Mesothelial cell of epicardium (in vitro differentiated cells): ENCODE measurements around the gene CLSTN2. TPM values are rescaled to one million over a fixed set of nuclear protein-coding genes. Genes with fewer than 3 reads are reported as not detected.

ENCODE experiments used
- DNase-seq, 2 experiments: peaks; one replicate each; pipeline ENCODE4 v3.0.0; 2021; ENCODE audit warnings: low spot score in 2 of 2; ENCODE audit not compliant: unreplicated experiment in 2 of 2
- H3K27ac Mint-ChIP-seq: 2 replicates; pipeline ENCODE4 v1.8.0; 2021; ENCODE audit warnings: mixed read lengths
- H3K27me3 Mint-ChIP-seq: 2 replicates; pipeline ENCODE4 v1.8.0; 2021; ENCODE audit warnings: low read depth, mixed read lengths
- H3K36me3 Mint-ChIP-seq: 2 replicates; pipeline ENCODE4 v1.8.0; 2021; ENCODE audit warnings: mixed read lengths
- H3K4me1 Mint-ChIP-seq: 2 replicates; pipeline ENCODE4 v1.8.0; 2021; ENCODE audit warnings: mixed read lengths
- H3K4me3 Mint-ChIP-seq: 2 replicates; pipeline ENCODE4 v1.8.0; 2021; ENCODE audit warnings: mild to moderate bottlenecking, moderate library complexity, mixed read lengths
- H3K9me3 Mint-ChIP-seq: 2 replicates; pipeline ENCODE4 v1.8.0; 2021; ENCODE audit warnings: mixed read lengths
- total RNA-seq: library from RNA; stranded (reverse); gene quantifications from 3 replicates; pipeline ENCODE4 v1.2.1, GENCODE V29; 2021
- TF ChIP-seq, protein P1 (sequence below): fragments of 200-600 bp; sonication (generic); IDR thresholded peaks from one replicate; pipeline ENCODE4 v1.5.0; 2021; ENCODE audit warnings: antibody characterized with exemption; ENCODE audit not compliant: unreplicated experiment

Gene CLSTN2
- total RNA-seq, 1 donor from 2014 or later: 18.2 TPM

DNA sequence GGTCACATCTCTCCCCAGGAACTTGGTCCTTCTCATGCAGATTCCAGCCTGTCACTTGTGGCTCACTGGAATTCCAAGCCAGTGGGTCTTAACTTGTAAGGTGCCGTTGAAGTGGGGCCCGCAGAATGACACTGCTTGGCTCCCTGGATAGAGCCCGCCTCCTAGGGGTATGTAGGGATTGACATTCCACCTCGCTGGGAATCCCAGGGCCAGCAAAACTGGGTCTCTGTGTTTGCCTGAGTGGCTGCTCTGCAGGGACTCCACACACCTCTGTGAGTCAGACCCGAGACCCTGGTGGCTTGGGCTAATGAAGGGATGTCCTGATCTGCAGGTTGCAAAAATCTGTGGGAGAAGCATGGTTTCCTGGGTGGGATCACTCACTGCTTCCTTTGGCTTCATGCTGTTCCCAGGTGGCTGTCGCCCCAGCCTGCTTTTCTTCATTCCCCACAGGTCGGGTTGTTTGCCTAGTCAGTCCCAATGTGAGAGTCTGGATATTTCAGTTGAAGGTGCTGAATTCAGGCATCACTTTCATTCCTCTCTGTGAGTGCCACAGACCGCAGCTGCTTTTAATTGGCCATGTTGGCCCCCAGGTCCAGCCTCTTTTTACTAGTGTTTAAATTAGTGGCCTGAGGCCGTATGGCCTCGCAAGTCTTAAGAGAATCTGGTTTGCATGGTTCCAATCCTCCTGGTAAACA is 586.9 kb downstream of the CLSTN2 start:
- Mint-ChIP-seq H3K9me3 (peaks cover 62% of the 10 kb centered on the region), H3K4me3 (no peak overlapping the region), H3K27ac (no peak overlapping the region)

DNA sequence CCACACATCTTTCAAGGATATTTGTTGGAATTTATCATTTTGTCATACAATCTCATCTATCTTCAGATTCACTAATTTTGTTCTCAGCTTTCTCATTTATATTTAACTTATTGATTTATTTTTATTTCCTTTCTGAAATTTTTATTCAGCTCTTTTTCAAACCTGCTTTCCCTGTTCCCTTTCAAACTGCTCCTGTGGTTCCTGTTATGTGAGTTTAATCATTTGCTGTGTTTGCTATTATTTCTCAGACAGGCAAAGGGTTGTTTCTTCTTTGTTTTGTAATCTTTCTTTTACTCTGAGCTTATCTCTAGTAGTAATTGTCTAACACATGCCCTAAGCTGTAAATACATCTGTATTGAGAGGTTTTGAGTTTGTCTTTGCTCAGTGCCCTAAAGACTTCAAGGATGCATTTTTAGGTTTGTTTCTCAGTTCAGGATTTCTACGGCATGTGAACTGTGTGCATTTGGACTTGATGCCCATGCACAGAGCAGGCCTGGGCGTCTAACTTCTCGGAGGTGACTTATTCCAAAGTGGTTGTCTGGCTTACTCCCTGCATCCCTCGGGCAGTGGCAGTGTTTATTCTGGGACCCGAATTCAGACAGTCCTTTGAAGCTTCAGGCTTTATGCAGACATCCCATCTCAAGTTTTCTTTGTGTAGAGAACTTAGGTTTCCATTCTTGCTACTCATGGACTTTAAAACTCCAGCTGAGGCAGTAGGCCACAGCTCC is 587.8 kb downstream of the CLSTN2 start:
- no peak overlapping the region for H3K4me3 Mint-ChIP-seq
- TF ChIP-seq, protein P1, sequence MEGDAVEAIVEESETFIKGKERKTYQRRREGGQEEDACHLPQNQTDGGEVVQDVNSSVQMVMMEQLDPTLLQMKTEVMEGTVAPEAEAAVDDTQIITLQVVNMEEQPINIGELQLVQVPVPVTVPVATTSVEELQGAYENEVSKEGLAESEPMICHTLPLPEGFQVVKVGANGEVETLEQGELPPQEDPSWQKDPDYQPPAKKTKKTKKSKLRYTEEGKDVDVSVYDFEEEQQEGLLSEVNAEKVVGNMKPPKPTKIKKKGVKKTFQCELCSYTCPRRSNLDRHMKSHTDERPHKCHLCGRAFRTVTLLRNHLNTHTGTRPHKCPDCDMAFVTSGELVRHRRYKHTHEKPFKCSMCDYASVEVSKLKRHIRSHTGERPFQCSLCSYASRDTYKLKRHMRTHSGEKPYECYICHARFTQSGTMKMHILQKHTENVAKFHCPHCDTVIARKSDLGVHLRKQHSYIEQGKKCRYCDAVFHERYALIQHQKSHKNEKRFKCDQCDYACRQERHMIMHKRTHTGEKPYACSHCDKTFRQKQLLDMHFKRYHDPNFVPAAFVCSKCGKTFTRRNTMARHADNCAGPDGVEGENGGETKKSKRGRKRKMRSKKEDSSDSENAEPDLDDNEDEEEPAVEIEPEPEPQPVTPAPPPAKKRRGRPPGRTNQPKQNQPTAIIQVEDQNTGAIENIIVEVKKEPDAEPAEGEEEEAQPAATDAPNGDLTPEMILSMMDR: no peak
- H3K4me1 Mint-ChIP-seq: peaks cover 2% of the 10 kb centered on the region
- H3K27ac Mint-ChIP-seq: no peak overlapping the region
- peaks cover 4% of the 10 kb centered on the region for H3K27me3 Mint-ChIP-seq
- H3K9me3 Mint-ChIP-seq: peaks cover 56% of the 10 kb centered on the region
- DNase-seq: no peak
- H3K36me3 Mint-ChIP-seq: peaks cover 8% of the 10 kb centered on the region

More for the DNA sequence above, 586.9 kb downstream of the CLSTN2 start:
- TF ChIP-seq, protein P1: no peak
- H3K27me3 Mint-ChIP-seq: peaks cover 4% of the 10 kb centered on the region
- DNase-seq: no peak
- H3K4me1 Mint-ChIP-seq: peaks cover 2% of the 10 kb centered on the region
- peaks cover 8% of the 10 kb centered on the region for H3K36me3 Mint-ChIP-seq

DNA sequence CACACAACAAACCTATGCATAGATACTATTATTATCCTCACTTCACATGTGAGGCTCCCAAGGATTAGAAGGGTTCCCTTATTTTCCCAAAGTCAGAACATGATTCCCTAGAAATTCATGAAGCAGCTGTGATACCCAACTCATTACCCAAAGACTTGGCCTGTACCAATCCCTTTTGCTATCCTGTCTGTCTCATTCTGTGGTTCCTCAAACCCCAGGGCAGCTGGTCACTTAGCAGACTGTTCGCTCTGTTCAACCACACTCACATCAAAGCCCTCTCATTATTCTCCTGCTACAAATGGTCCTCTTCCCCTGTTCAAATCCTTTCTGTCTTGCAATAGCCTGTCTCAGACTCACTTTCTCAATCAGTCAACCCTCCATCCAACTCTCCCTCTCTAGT is 588.6 kb downstream of the CLSTN2 start:
- no peak overlapping the region for H3K4me3 Mint-ChIP-seq
- no peak for DNase-seq

DNA sequence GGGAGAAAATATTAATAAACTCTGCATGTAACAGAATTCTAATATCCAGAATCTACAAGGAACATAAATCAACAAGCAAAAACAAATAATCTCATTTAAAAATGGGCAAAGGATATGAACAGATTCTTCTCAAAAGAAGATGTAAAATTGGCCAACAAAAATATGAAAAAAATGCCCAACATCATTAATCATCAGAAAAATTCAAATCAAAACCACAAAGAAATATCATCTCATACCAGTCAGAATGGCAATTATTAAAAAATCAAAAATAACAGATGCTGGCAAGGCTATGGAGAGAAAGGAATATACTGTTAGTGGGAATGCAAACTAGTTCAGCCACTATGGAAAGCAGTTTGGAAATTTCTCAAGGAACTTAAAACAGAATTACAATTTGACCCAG is 592.2 kb downstream of the CLSTN2 start:
- Mint-ChIP-seq H3K4me3 (no peak overlapping the region), H3K9me3 (peaks cover 30% of the 10 kb centered on the region), H3K4me1 (peaks cover 4% of the 10 kb centered on the region), H3K27ac (no peak overlapping the region), H3K36me3 (peaks cover 3% of the 10 kb centered on the region), H3K27me3 (peaks cover under 1% of the 10 kb centered on the region)
- TF ChIP-seq, protein P1: no peak
- no peak for DNase-seq

More for the DNA sequence above, 588.6 kb downstream of the CLSTN2 start:
- TF ChIP-seq, protein P1: no peak
- no peak overlapping the region for H3K27ac Mint-ChIP-seq
- peaks cover 2% of the 10 kb centered on the region for H3K4me1 Mint-ChIP-seq
- H3K27me3 Mint-ChIP-seq: peaks cover 4% of the 10 kb centered on the region
- peaks cover 8% of the 10 kb centered on the region for H3K36me3 Mint-ChIP-seq
- H3K9me3 Mint-ChIP-seq: peaks cover 51% of the 10 kb centered on the region

DNA sequence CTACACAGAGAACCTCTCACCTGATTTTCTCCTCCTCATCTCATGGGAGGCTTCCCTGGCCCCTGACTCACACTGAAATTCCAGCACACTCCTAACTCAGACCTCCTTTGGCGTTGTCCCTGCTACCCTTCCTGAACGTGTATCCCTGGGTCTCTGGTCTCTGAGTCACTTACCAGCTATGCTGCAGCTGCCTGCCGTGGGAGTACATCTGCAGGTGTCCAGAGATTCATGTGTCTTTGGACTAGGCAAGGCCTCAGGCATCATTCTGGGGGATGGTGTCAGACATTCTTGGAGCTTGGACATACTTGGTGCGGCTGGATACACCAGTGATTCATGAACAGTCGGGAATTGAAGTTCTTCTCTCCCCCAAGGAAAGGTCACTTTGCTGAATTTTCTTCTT is 594.1 kb downstream of the CLSTN2 start:
- peaks cover 30% of the 10 kb centered on the region for H3K9me3 Mint-ChIP-seq
- no peaks in the 10 kb centered on the region for H3K27me3 Mint-ChIP-seq
- peaks cover 2% of the 10 kb centered on the region for H3K4me1 Mint-ChIP-seq
- no peak overlapping the region for H3K27ac Mint-ChIP-seq
- peaks cover 3% of the 10 kb centered on the region for H3K36me3 Mint-ChIP-seq
- no peak overlapping the region for H3K4me3 Mint-ChIP-seq
- DNase-seq: no peak
- TF ChIP-seq, protein P1: no peak
